Vagina (tissue), 2 donors: ENCODE data around the gene MCCD1.

Source experiments
- CTCF ChIP-seq, 3 experiments: fragments of 450-650 bp in 2 of 3; fragments of 200-600 bp in 1 of 3; sonication (generic) in 1 of 3; IDR thresholded peaks; one replicate each; pipeline ENCODE4 v1.5.1; 2017 to 2019; ENCODE audit warnings: antibody characterized with exemption in 3 of 3, mild to moderate bottlenecking in 2 of 3, moderate library complexity in 2 of 3
- POLR2A ChIP-seq, 2 donors: fragments of 450-650 bp; IDR thresholded peaks; one replicate each; pipeline ENCODE4 v1.6.1; 2017; ENCODE audit warnings: antibody characterized with exemption in 2 of 2, mild to moderate bottlenecking in 2 of 2, moderate library complexity in 2 of 2

- no peak for TF ChIP-seq POLR2A (IDR thresholded peaks at IDR 0.05)
- TF ChIP-seq CTCF (IDR thresholded peaks at IDR 0.05), result no peak
Measured at GRCh38 chr6:31495580-31495979, 33.2 kb upstream of the MCCD1 start.
